Fibroblast of skin of back (primary cell): ENCODE results near the gene ABCC6.

Experiments used
- DNase-seq: peaks from one replicate; pipeline ENCODE4 v3.0.0-alpha.2; 2013

The ABCC6 gene

GRCh38 chr16:16140537-16140936 lies 82.8 kb downstream of the ABCC6 start:
- no peak for DNase-seq

GRCh38 chr16:16139806-16140205 lies 83.5 kb downstream of the ABCC6 start:
- no peak for DNase-seq

GRCh38 chr16:16139061-16139460 lies 84.2 kb downstream of the ABCC6 start:
- DNase-seq, result no peak

GRCh38 chr16:16138034-16138635 lies 85.2 kb downstream of the ABCC6 start:
- DNase-seq, result no peak

- no peak for DNase-seq
Observed at GRCh38 chr16:16137110-16137509, 86.2 kb downstream of the ABCC6 start.

- DNase-seq, result no peak
Observed at GRCh38 chr16:16136588-16136987, 86.7 kb downstream of the ABCC6 start.

- DNase-seq, result no peak
Observed at GRCh38 chr16:16133943-16134604, 89.2 kb downstream of the ABCC6 start.

- DNase-seq, result no peak
Observed at GRCh38 chr16:16131659-16132058, 91.6 kb downstream of the ABCC6 start.

- no peak for DNase-seq
Observed at GRCh38 chr16:16131204-16131603, 92.1 kb downstream of the ABCC6 start.

- peak; percentile 67 for DNase-seq
Observed at GRCh38 chr16:16127469-16128116, 95.7 kb downstream of the ABCC6 start.

GRCh38 chr16:16126896-16127295 lies 96.4 kb downstream of the ABCC6 start:
- no peak for DNase-seq

- DNase-seq, result no peak
Observed at GRCh38 chr16:16124974-16125373, 98.3 kb downstream of the ABCC6 start.

GRCh38 chr16:16124438-16124837 lies 98.9 kb downstream of the ABCC6 start:
- no peak for DNase-seq

GRCh38 chr16:16122264-16122663 lies 101.0 kb downstream of the ABCC6 start:
- no peak for DNase-seq

- no peak for DNase-seq
Observed at GRCh38 chr16:16121185-16121727, 102.0 kb downstream of the ABCC6 start.

GRCh38 chr16:16120382-16121184 lies 102.7 kb downstream of the ABCC6 start:
- DNase-seq, result no peak

- DNase-seq, result no peak
Observed at GRCh38 chr16:16120044-16120381, 103.3 kb downstream of the ABCC6 start.

GRCh38 chr16:16118337-16118736 lies 105.0 kb downstream of the ABCC6 start:
- no peak for DNase-seq

- DNase-seq, result no peak
Observed at GRCh38 chr16:16116841-16117240, 106.5 kb downstream of the ABCC6 start.

GRCh38 chr16:16113076-16113475 lies 110.2 kb downstream of the ABCC6 start:
- no peak for DNase-seq

GRCh38 chr16:16112450-16113053 lies 110.7 kb downstream of the ABCC6 start:
- no peak for DNase-seq

- DNase-seq, result no peak
Observed at GRCh38 chr16:16111639-16112038, 111.7 kb downstream of the ABCC6 start.

- DNase-seq, result no peak
Observed at GRCh38 chr16:16110111-16110490, 113.2 kb downstream of the ABCC6 start.
